OCI-LY7 (cell line): ENCODE measurements around the gene SPAAR. TPM values are rescaled to one million over a fixed set of nuclear protein-coding genes. Genes with fewer than 3 reads are reported as not detected.

ENCODE experiments used
- BruUV-seq: library from RNA; stranded (reverse); fragments of 400-500 nt; replicated peaks from 2 replicates; lab custom pipeline; 2021; lab: Mats Ljungman, UMichigan
- CTCF ChIA-PET: fragments of 300-600 bp; sonication (Branson Sonifier 250); formaldehyde crosslinking; loops from one replicate; lab custom pipeline; 2022; ENCODE audit warnings: antibody characterized with exemption; ENCODE audit not compliant: unreplicated experiment; lab: Charles Lee
- POLR2A ChIA-PET: fragments of 300-600 bp; sonication (Branson Sonifier 250); formaldehyde crosslinking; loops from one replicate; lab custom pipeline; 2022; ENCODE audit warnings: antibody characterized with exemption; lab: Charles Lee
- DNase-seq: peaks from one replicate; pipeline ENCODE4 v3.0.0-alpha.2; 2015; ENCODE audit warnings: low spot score
- H2AFZ ChIP-seq: fragments of 200-600 bp; sonication (generic), shearing (Covaris generic); 2 replicates; pipeline ENCODE4 v1.6.1; 2014; ENCODE audit warnings: mild to moderate bottlenecking, antibody characterized with exemption, low read length, moderate library complexity
- H3K27ac ChIP-seq: fragments of 200-600 bp; sonication (generic); 2 replicates; pipeline ENCODE4 v1.5.1; 2014; ENCODE audit warnings: mixed run types, low read depth, mild to moderate bottlenecking, moderate library complexity, low read length, inconsistent platforms; ENCODE audit not compliant: poor library complexity, severe bottlenecking
- H3K36me3 ChIP-seq: fragments of 200-600 bp; sonication (generic); 2 replicates; pipeline ENCODE4 v1.6.1; 2014; ENCODE audit warnings: mild to moderate bottlenecking, antibody characterized with exemption, low read length, moderate library complexity, mixed read lengths; ENCODE audit not compliant: insufficient read depth
- H3K4me1 ChIP-seq: fragments of 200-600 bp; sonication (generic); 2 replicates; pipeline ENCODE4 v1.5.1; 2014; ENCODE audit warnings: mild to moderate bottlenecking, low read length; ENCODE audit not compliant: insufficient read depth, poor library complexity, severe bottlenecking
- H3K4me2 ChIP-seq: fragments of 200-600 bp; sonication (generic); 2 replicates; pipeline ENCODE4 v1.6.1; 2014; ENCODE audit warnings: mild to moderate bottlenecking, low read length
- H3K4me3 ChIP-seq: fragments of 200-600 bp; sonication (generic); 2 replicates; pipeline ENCODE4 v1.5.1; 2014; ENCODE audit warnings: mild to moderate bottlenecking, low read depth, low read length; ENCODE audit not compliant: poor library complexity, severe bottlenecking
- H3K79me2 ChIP-seq: fragments of 200-600 bp; sonication (generic); 2 replicates; pipeline ENCODE4 v1.6.1; 2016; ENCODE audit warnings: low read depth, mild to moderate bottlenecking, low read length, moderate library complexity, mixed read lengths; ENCODE audit not compliant: insufficient read depth
- H3K9me2 ChIP-seq: fragments of 200-600 bp; sonication (generic); 2 replicates; pipeline ENCODE4 v1.6.1; 2016; ENCODE audit warnings: mild to moderate bottlenecking, low read length, mixed read lengths; ENCODE audit not compliant: insufficient read depth
- H3K9me3 ChIP-seq: fragments of 200-600 bp; sonication (generic); 2 replicates; pipeline ENCODE4 v1.6.1; 2014; ENCODE audit warnings: mild to moderate bottlenecking, mixed run types, low read length, mixed read lengths
- H4K20me1 ChIP-seq: fragments of 200-600 bp; sonication (generic); 2 replicates; pipeline ENCODE4 v1.6.1; 2014; ENCODE audit warnings: mild to moderate bottlenecking, antibody characterized with exemption, low read length, moderate library complexity, mixed read lengths; ENCODE audit not compliant: insufficient read depth
- CTCF ChIP-seq: fragments of 200-600 bp; sonication (generic); conservative IDR thresholded peaks from 2 replicates; pipeline ENCODE4 v1.5.1; 2014; ENCODE audit warnings: mild to moderate bottlenecking, antibody characterized with exemption, low read length, moderate library complexity, mixed read lengths
- EZH2phosphoT487 ChIP-seq: fragments of 200-600 bp; sonication (generic); IDR thresholded peaks from 2 replicates; pipeline ENCODE4 v1.6.1; 2018; ENCODE audit warnings: low read depth, borderline replicate concordance, mild to moderate bottlenecking, mixed run types, antibody characterized with exemption, low read length, moderate library complexity, mixed read lengths
- intact Hi-C: fragments of 100-400 bp; cut with micrococcal nuclease; formaldehyde crosslinking; loops from one replicate; pipeline ENCODE4 v1.10.0; 2022; ENCODE audit not compliant: unreplicated experiment
- total RNA-seq, 2 experiments: library from RNA; depleted of rRNA in 1 of 2; stranded (reverse); fragments of >200 nt in 1 of 2; shearing (Covaris generic) in 1 of 2; gene quantifications; 2 replicates each; pipeline ENCODE4 v1.2.3, GENCODE V29; 2014 to 2022

Gene SPAAR
- total RNA-seq, 2 experiments from 2014 or later: not detected

- Histone ChIP-seq H3K27ac (peak overlapping the region; percentile 39), H3K36me3 (no peaks in the 10 kb centered on the region; the same call in 1 of the 2 replicates), H4K20me1 (no peaks in the 10 kb centered on the region), H3K9me3 (peaks cover 8% of the 10 kb centered on the region; the same call in 1 of the 2 replicates), H3K79me2 (no peaks in the 10 kb centered on the region), H2AFZ (peak overlapping the region; percentile 65; the same call in 1 of the 2 replicates), H3K9me2 (no peaks in the 10 kb centered on the region), H3K4me3 (peak overlapping the region; percentile 12), H3K4me2 (peak overlapping the region; percentile 44), H3K4me1 (peaks cover 46% of the 10 kb centered on the region)
- no TSS peak for BruUV-seq
- TF ChIP-seq EZH2phosphoT487 (no peak), CTCF (no peak)
- CTCF ChIA-PET: no interaction called here
- POLR2A ChIA-PET: interaction anchor here (1.2 to 1.5 kb wide), 2 partner anchors 12 to 18 kb away, joined by 4 to 5 read pairs; no protein-coding TSS in a partner anchor
- DNase-seq: peak; percentile 44
- intact Hi-C loops: no loop called here
These were observed 27.9 kb downstream of the SPAAR start for GRCh38 chr9:35937227-35937626.

GRCh38 chr9:35938474-35939356 lies 29.4 kb downstream of the SPAAR start:
- POLR2A ChIA-PET: interaction anchor here (0.7 to 0.8 kb wide), 4 partner anchors 96 to 162 kb away, joined by 3 to 4 read pairs (median 3); no protein-coding TSS in a partner anchor

More at GRCh38 chr9:35938474-35939356, 29.4 kb downstream of the SPAAR start:
- H3K27ac ChIP-seq: peak overlapping the region; percentile 21
- H3K4me1 ChIP-seq: peaks cover 46% of the 10 kb centered on the region
- BruUV-seq: no TSS peak
- H3K4me2 ChIP-seq: peak overlapping the region; percentile 46
- CTCF ChIA-PET: no interaction called here
- peaks cover 8% of the 10 kb centered on the region; the same call in 1 of the 2 replicates for H3K9me3 ChIP-seq
- TF ChIP-seq CTCF (no peak), EZH2phosphoT487 (no peak)
- H3K36me3 ChIP-seq: no peaks in the 10 kb centered on the region; the same call in 1 of the 2 replicates
- no peak overlapping the region for H3K4me3 ChIP-seq
- no peaks in the 10 kb centered on the region for H3K79me2 ChIP-seq
- H4K20me1 ChIP-seq: no peaks in the 10 kb centered on the region
- peak overlapping the region; percentile 69; the same call in 1 of the 2 replicates for H2AFZ ChIP-seq
- intact Hi-C loops: no loop called here
- H3K9me2 ChIP-seq: no peaks in the 10 kb centered on the region
- peak; percentile 37 for DNase-seq
